ENCODE results near the gene MIR17HG.

MIR17HG gene

DNA sequence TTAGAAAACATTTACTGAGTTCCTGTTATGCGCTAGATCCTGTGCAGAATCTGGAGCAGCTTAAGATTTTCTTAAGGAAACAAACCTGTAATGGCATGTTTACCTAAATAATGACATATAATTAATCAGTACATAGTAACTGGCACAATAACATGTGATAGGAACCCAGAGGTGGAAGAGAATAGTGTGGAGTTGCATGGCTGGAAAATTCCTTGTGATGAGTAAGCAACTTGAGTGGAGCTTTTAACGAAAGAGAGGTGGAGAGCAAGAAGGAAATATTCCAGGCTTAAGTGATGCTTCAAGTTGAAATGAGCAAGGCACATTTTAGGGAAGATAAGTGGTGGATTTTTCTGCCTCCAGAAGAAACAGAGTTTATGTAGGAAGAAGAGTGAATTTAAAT is 41.7 kb downstream of the MIR17HG start:
- H4K12ac ChIP-seq (ENCODE audit: low read depth, low read length), result no peak overlapping the region
- H3K79me2 ChIP-seq (ENCODE audit: control insufficient read depth, insufficient read depth, low read length, poor library complexity), result no peaks in the 10 kb centered on the region
- H3K79me1 ChIP-seq (ENCODE audit: low read length), result no peaks in the 10 kb centered on the region
- H2BK12ac ChIP-seq (ENCODE audit: low read length), result no peak overlapping the region
- H2BK5ac ChIP-seq (ENCODE audit: low read depth, low read length, poor library complexity), result no peak overlapping the region
- H4K8ac ChIP-seq (ENCODE audit: low read depth, low read length), result no peak overlapping the region
- no peak overlapping the region for H4K91ac ChIP-seq (ENCODE audit: low read depth, low read length)
- H3K18ac ChIP-seq (ENCODE audit: low read length), result no peak overlapping the region
- H3K4me2 ChIP-seq (ENCODE audit: low read length), result no peak overlapping the region
- no peak overlapping the region for H2AFZ ChIP-seq (ENCODE audit: insufficient read depth, low read length, poor library complexity)
- H3K27me3 ChIP-seq (ENCODE audit: insufficient read depth, low read length), result no peaks in the 10 kb centered on the region
- H2BK120ac ChIP-seq (ENCODE audit: insufficient read depth, low read length, poor library complexity), result no peak overlapping the region
- WGBS (ENCODE audit: extremely low coverage, insufficient coverage, insufficient read length), result no CpG with 5 or more reads among the region's 2 CpGs
- no peak overlapping the region for H3K14ac ChIP-seq (ENCODE audit: low read length)
- DNase-seq, result no peak
- no peak overlapping the region for H3K23ac ChIP-seq (ENCODE audit: low read length)
- no peak overlapping the region for H3K27ac ChIP-seq (ENCODE audit: low read depth, low read length)
- no peak overlapping the region for H2AK5ac ChIP-seq (ENCODE audit: low read length)
- H3K9ac ChIP-seq (ENCODE audit: low read length), result no peak overlapping the region
- no peak overlapping the region for H3K4ac ChIP-seq (ENCODE audit: low read depth, low read length)
- no peaks in the 10 kb centered on the region for H3K9me3 ChIP-seq (ENCODE audit: insufficient read depth, low read depth, low read length)
- H3K4me1 ChIP-seq (ENCODE audit: control insufficient read depth in 1 of 2, insufficient read depth in 2 of 2, low read length in 2 of 2), result no peaks in the 10 kb centered on the region
- H3K4me3 ChIP-seq (ENCODE audit: low read depth, low read length), result no peak overlapping the region
- H3K36me3 ChIP-seq (ENCODE audit: control insufficient read depth in 1 of 2, insufficient read depth in 2 of 2, low read length in 2 of 2), result no peaks in the 10 kb centered on the region

DNA sequence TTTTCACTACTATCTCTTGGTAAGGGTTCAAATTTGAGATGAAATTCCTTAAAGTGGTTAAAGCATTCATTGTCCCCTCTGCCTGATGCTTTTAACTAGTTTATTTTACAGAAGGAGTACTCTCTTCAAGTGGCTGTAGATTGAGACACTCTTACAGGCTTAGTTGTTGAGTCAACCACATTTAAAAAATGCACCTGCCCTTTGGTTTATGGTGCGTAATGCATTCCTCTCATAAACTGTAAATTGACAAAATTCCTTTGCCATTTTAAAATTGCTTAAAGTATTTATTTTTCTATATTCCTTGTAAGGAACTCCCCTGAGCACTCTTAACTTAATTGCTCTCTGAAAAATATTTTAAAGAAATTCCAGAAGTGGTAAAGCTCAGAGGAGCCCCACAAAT is 50.1 kb downstream of the MIR17HG start:
- Histone ChIP-seq H3K18ac (ENCODE audit: low read length) (no peak overlapping the region), H3K4me2 (ENCODE audit: low read length) (no peak overlapping the region), H3K4me3 (ENCODE audit: low read depth, low read length) (no peak overlapping the region), H2BK120ac (ENCODE audit: insufficient read depth, low read length, poor library complexity) (no peak overlapping the region), H3K79me2 (ENCODE audit: control insufficient read depth, insufficient read depth, low read length, poor library complexity) (no peaks in the 10 kb centered on the region), H3K27ac (ENCODE audit: low read depth, low read length) (no peak overlapping the region), H4K12ac (ENCODE audit: low read depth, low read length) (no peak overlapping the region), H2AK5ac (ENCODE audit: low read length) (no peak overlapping the region), H3K27me3 (ENCODE audit: insufficient read depth, low read length) (peaks cover 15% of the 10 kb centered on the region), H3K4me1 (ENCODE audit: control insufficient read depth in 1 of 2, insufficient read depth in 2 of 2, low read length in 2 of 2) (peaks cover 6 to 7% of the 10 kb centered on the region in 2 experiments), H2BK12ac (ENCODE audit: low read length) (no peak overlapping the region), H3K14ac (ENCODE audit: low read length) (no peak overlapping the region), H4K91ac (ENCODE audit: low read depth, low read length) (no peak overlapping the region), H3K4ac (ENCODE audit: low read depth, low read length) (no peak overlapping the region), H3K9me3 (ENCODE audit: insufficient read depth, low read depth, low read length) (peaks cover 2% of the 10 kb centered on the region), H3K36me3 (ENCODE audit: control insufficient read depth in 1 of 2, insufficient read depth in 2 of 2, low read length in 2 of 2) (no peaks in the 10 kb centered on the region), H4K8ac (ENCODE audit: low read depth, low read length) (no peak overlapping the region), H2BK5ac (ENCODE audit: low read depth, low read length, poor library complexity) (no peak overlapping the region), H2AFZ (ENCODE audit: insufficient read depth, low read length, poor library complexity) (no peak overlapping the region), H3K9ac (ENCODE audit: low read length) (no peak overlapping the region), H3K23ac (ENCODE audit: low read length) (no peak overlapping the region), H3K79me1 (ENCODE audit: low read length) (no peaks in the 10 kb centered on the region)
- no CpG with 5 or more reads among the region's 1 CpG for WGBS (ENCODE audit: extremely low coverage, insufficient coverage, insufficient read length)
- DNase-seq, result peak; percentile 17 to 80

DNA sequence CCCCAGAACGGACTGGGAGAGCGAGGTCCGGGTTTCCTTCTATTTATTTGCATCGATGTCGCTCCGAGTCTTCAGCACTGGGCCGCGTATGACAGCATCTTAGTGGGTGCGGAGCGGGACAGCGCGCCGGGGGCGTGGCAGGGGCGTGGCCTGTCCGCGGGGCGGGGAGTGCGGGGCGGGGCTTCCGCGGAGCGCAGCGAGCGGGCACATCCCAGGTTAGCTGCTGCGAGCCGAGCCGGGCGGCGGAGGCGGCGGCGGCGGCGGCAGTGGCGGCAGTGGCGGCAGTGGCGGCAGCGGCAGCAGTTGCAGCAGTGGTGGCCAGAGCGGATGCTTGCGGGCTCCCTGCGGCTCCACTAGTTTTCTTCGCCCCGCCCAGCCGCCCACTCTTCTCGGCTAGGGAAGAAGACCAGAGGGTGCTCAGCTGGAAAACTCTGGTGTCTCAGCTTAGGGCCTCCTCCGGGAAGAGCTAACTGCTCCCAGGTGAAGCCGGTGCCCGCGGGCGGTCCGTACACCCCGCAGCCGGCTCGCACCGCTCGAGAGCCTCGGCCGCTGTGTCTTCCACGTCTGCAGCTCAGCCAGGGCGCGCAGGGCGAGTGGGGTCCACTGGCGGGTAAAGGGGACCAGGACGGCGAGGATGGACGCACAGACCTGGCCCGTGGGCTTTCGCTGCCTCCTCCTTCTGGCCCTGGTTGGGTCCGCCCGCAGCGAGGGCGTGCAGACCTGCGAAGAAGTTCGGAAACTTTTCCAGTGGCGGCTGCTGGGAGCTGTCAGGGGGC is 51.1 kb downstream of the MIR17HG start, which contains the start of gene GPC5:
GPC5 (plus strand) TSS at position 209 of the 776 bp plus-strand sequence.
- H4K91ac ChIP-seq (ENCODE audit: low read depth, low read length), result no peak within 1 kb of the TSS
- no peak within 1 kb of the TSS for H2BK12ac ChIP-seq (ENCODE audit: low read length)
- H3K9me3 ChIP-seq (ENCODE audit: insufficient read depth, low read depth, low read length), result peaks cover 2% of the 10 kb centered on the region
- no peak within 1 kb of the TSS for H2AK5ac ChIP-seq (ENCODE audit: low read length)
- DNase-seq, result peak; percentile 50 to 70
- no peaks in the 10 kb centered on the region for H3K79me2 ChIP-seq (ENCODE audit: control insufficient read depth, insufficient read depth, low read length, poor library complexity)
- no peak within 1 kb of the TSS for H4K8ac ChIP-seq (ENCODE audit: low read depth, low read length)
- no peak within 1 kb of the TSS for H3K27ac ChIP-seq (ENCODE audit: low read depth, low read length)
- peak within 1 kb of the TSS; percentile 70 for H3K4me3 ChIP-seq (ENCODE audit: low read depth, low read length)
- peaks cover 6 to 7% of the 10 kb centered on the region in 2 experiments for H3K4me1 ChIP-seq (ENCODE audit: control insufficient read depth in 1 of 2, insufficient read depth in 2 of 2, low read length in 2 of 2)
- no peak within 1 kb of the TSS for H2BK5ac ChIP-seq (ENCODE audit: low read depth, low read length, poor library complexity)
- no peak within 1 kb of the TSS for H3K4ac ChIP-seq (ENCODE audit: low read depth, low read length)
- peak within 1 kb of the TSS; percentile 77 for H3K4me2 ChIP-seq (ENCODE audit: low read length)
- H3K27me3 ChIP-seq (ENCODE audit: insufficient read depth, low read length), result peaks cover 15% of the 10 kb centered on the region
- H3K36me3 ChIP-seq (ENCODE audit: control insufficient read depth in 1 of 2, insufficient read depth in 2 of 2, low read length in 2 of 2), result no peaks in the 10 kb centered on the region
- no peak within 1 kb of the TSS for H2BK120ac ChIP-seq (ENCODE audit: insufficient read depth, low read length, poor library complexity)
- H3K23ac ChIP-seq (ENCODE audit: low read length), result no peak within 1 kb of the TSS
- H2AFZ ChIP-seq (ENCODE audit: insufficient read depth, low read length, poor library complexity), result peak within 1 kb of the TSS; percentile 48
- no peaks in the 10 kb centered on the region for H3K79me1 ChIP-seq (ENCODE audit: low read length)
- WGBS (ENCODE audit: extremely low coverage, insufficient coverage, insufficient read length), result no CpG with 5 or more reads among the region's 76 CpGs
- H4K12ac ChIP-seq (ENCODE audit: low read depth, low read length), result no peak within 1 kb of the TSS
- no peak within 1 kb of the TSS for H3K9ac ChIP-seq (ENCODE audit: low read length)
- H3K14ac ChIP-seq (ENCODE audit: low read length), result no peak within 1 kb of the TSS
- H3K18ac ChIP-seq (ENCODE audit: low read length), result no peak within 1 kb of the TSS

DNA sequence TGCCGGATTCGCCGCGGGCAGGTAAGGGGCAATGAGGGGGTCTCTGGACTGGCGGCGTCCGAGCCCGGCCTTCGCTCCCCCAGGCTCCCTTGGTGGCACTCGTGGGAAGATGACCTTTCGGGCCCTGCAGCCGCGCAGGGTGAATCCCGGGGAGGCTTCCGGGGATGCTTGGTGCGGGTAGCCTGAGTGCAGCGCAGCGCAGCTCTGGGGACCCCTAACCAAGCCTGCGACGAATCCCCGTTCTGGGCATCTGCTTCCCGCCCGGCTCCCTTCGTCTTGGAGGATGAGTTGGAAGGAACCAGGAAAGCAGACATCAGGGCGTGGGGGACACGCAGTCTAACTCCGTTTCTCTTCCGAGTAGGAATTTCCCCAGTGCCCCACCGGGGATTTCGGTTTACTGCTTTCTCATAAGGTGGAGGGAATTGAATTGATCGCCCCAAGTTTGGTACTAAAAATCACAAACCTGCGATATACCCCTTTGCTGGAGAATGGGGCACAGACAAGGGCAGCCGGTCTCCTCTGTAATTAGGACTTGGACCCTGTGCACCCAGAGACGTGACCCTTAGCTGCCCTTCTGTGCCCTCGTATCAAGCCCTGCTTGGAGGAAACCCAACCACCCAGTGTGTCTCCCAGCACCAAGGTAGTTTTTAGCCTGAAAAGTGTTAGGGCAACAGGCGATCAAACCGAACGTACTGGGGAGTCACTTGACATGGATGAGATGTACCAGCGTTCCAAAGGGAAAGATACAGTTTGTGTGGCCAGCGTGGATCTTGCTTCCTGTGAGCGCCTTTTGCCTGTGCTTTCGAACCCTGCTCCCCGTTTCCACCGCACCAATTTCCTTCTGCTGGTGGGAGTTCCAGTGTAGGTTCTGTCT is 51.9 kb downstream of the MIR17HG start:
- WGBS (ENCODE audit: extremely low coverage, insufficient coverage, insufficient read length), result no CpG with 5 or more reads among the region's 44 CpGs
- Histone ChIP-seq H3K4ac (ENCODE audit: low read depth, low read length) (no peak overlapping the region), H3K79me1 (ENCODE audit: low read length) (no peaks in the 10 kb centered on the region), H3K14ac (ENCODE audit: low read length) (no peak overlapping the region), H4K8ac (ENCODE audit: low read depth, low read length) (no peak overlapping the region), H3K27me3 (ENCODE audit: insufficient read depth, low read length) (peaks cover 15% of the 10 kb centered on the region), H3K9me3 (ENCODE audit: insufficient read depth, low read depth, low read length) (peaks cover 2% of the 10 kb centered on the region), H3K23ac (ENCODE audit: low read length) (no peak overlapping the region), H3K4me2 (ENCODE audit: low read length) (peak overlapping the region; percentile 77), H2BK5ac (ENCODE audit: low read depth, low read length, poor library complexity) (no peak overlapping the region), H4K91ac (ENCODE audit: low read depth, low read length) (no peak overlapping the region), H2AFZ (ENCODE audit: insufficient read depth, low read length, poor library complexity) (peak overlapping the region; percentile 48), H3K9ac (ENCODE audit: low read length) (no peak overlapping the region), H4K12ac (ENCODE audit: low read depth, low read length) (no peak overlapping the region), H2BK12ac (ENCODE audit: low read length) (no peak overlapping the region), H3K27ac (ENCODE audit: low read depth, low read length) (no peak overlapping the region), H3K79me2 (ENCODE audit: control insufficient read depth, insufficient read depth, low read length, poor library complexity) (no peaks in the 10 kb centered on the region), H3K36me3 (ENCODE audit: control insufficient read depth in 1 of 2, insufficient read depth in 2 of 2, low read length in 2 of 2) (no peaks in the 10 kb centered on the region), H3K4me1 (ENCODE audit: control insufficient read depth in 1 of 2, insufficient read depth in 2 of 2, low read length in 2 of 2) (peaks cover 6 to 7% of the 10 kb centered on the region in 2 experiments), H3K18ac (ENCODE audit: low read length) (no peak overlapping the region), H2BK120ac (ENCODE audit: insufficient read depth, low read length, poor library complexity) (no peak overlapping the region), H2AK5ac (ENCODE audit: low read length) (no peak overlapping the region), H3K4me3 (ENCODE audit: low read depth, low read length) (peak overlapping the region; percentile 70)
- no peak for DNase-seq

Data from trophoblast cell (in vitro differentiated cells and primary cell).